ENCODE data around the gene FGD5.

Gene FGD5

GRCh38 chr3:14824646-14825045 is 5.9 kb downstream of the FGD5 start:
- TF ChIP-seq, protein P1, sequence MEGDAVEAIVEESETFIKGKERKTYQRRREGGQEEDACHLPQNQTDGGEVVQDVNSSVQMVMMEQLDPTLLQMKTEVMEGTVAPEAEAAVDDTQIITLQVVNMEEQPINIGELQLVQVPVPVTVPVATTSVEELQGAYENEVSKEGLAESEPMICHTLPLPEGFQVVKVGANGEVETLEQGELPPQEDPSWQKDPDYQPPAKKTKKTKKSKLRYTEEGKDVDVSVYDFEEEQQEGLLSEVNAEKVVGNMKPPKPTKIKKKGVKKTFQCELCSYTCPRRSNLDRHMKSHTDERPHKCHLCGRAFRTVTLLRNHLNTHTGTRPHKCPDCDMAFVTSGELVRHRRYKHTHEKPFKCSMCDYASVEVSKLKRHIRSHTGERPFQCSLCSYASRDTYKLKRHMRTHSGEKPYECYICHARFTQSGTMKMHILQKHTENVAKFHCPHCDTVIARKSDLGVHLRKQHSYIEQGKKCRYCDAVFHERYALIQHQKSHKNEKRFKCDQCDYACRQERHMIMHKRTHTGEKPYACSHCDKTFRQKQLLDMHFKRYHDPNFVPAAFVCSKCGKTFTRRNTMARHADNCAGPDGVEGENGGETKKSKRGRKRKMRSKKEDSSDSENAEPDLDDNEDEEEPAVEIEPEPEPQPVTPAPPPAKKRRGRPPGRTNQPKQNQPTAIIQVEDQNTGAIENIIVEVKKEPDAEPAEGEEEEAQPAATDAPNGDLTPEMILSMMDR (IDR thresholded peaks at IDR 0.05; ENCODE audit: control insufficient read depth, extremely low read depth, insufficient read depth), result no peak
- no peak for DNase-seq (ENCODE audit: low read depth)
- no peak overlapping the region for H3K4me3 ChIP-seq (ENCODE audit: low read depth, low read length)

- TF ChIP-seq, protein P1 (IDR thresholded peaks at IDR 0.05; ENCODE audit: control insufficient read depth, extremely low read depth, insufficient read depth), result no peak
- H3K4me3 ChIP-seq (ENCODE audit: low read depth, low read length), result no peak overlapping the region
- DNase-seq (ENCODE audit: low read depth), result no peak
These were observed 7.3 kb downstream of the FGD5 start for GRCh38 chr3:14826069-14826468.

GRCh38 chr3:14827776-14828175 is 9.0 kb downstream of the FGD5 start:
- TF ChIP-seq, protein P1 (IDR thresholded peaks at IDR 0.05; ENCODE audit: control insufficient read depth, extremely low read depth, insufficient read depth), result no peak
- H3K4me3 ChIP-seq (ENCODE audit: low read depth, low read length), result no peak overlapping the region
- no peak for DNase-seq (ENCODE audit: low read depth)

DNA sequence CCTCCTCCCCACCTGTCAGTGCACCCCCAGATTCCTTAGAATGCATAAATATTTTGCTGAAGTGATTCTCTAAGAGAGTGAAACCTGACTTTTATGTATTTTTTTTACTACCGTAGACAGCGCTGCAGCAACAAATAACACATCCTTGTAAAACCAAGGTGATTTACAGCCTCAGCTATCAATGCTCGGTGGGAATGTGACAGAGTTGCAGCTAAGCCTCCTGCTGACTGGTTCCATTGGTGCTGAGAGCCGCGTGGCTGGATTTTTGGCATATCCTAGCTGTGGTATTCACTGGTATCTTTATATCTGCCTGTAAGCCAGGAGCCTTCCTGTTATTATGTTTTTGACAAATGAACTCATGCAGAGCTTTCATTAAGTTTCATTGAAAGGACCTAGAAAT is 11.0 kb downstream of the FGD5 start:
- no peak overlapping the region for H3K4me3 ChIP-seq (ENCODE audit: low read depth, low read length)
- DNase-seq (ENCODE audit: low read depth), result peak; percentile 26
- TF ChIP-seq, protein P1 (IDR thresholded peaks at IDR 0.05; ENCODE audit: control insufficient read depth, extremely low read depth, insufficient read depth), result no peak

- no peak for DNase-seq (ENCODE audit: low read depth)
- H3K4me3 ChIP-seq (ENCODE audit: low read depth, low read length), result no peak overlapping the region
- TF ChIP-seq, protein P1 (IDR thresholded peaks at IDR 0.05; ENCODE audit: control insufficient read depth, extremely low read depth, insufficient read depth), result no peak
These were observed 13.2 kb downstream of the FGD5 start for GRCh38 chr3:14831916-14832450.

GRCh38 chr3:14832975-14833722 is 14.4 kb downstream of the FGD5 start:
- TF ChIP-seq, protein P1 (IDR thresholded peaks at IDR 0.05; ENCODE audit: control insufficient read depth, extremely low read depth, insufficient read depth), result no peak
- no peak overlapping the region for H3K4me3 ChIP-seq (ENCODE audit: low read depth, low read length)
- no peak for DNase-seq (ENCODE audit: low read depth)

GRCh38 chr3:14834121-14834520 is 15.4 kb downstream of the FGD5 start:
- H3K4me3 ChIP-seq (ENCODE audit: low read depth, low read length), result no peak overlapping the region
- no peak for DNase-seq (ENCODE audit: low read depth)
- TF ChIP-seq, protein P1 (IDR thresholded peaks at IDR 0.05; ENCODE audit: control insufficient read depth, extremely low read depth, insufficient read depth), result no peak

All from LNCaP clone FGC (cell line).